HepG2 (cell line): ENCODE data around the gene IFT43. TPM values are rescaled to one million over a fixed set of nuclear protein-coding genes. Genes with fewer than 3 reads are reported as not detected.

Experiments
- AGO1 ChIP-seq: fragments of 200-400 bp; formaldehyde crosslinking; IDR thresholded peaks from 2 replicates; pipeline ENCODE4 v1.6.1; 2017; ENCODE audit warnings: mild to moderate bottlenecking, low read depth, low read length, moderate library complexity; ENCODE audit not compliant: poor library complexity, severe bottlenecking
- CEBPB ChIP-seq: IDR thresholded peaks from 2 replicates; pipeline ENCODE4 v1.6.1; 2011; ENCODE audit warnings: low read depth, low read length, improper control_type of control experiment, borderline replicate concordance
- ETV6 ChIP-seq: sonication (generic); formaldehyde crosslinking; conservative IDR thresholded peaks from 2 replicates; pipeline ENCODE4 v1.4.0; 2020; ENCODE audit warnings: missing genetic modification reagents
- GABPB1 ChIP-seq: IDR thresholded peaks from 2 replicates; pipeline ENCODE4 v1.6.1; 2016; ENCODE audit warnings: mild to moderate bottlenecking, missing genetic modification reagents, moderate library complexity, missing compliant biosample characterization
- NCOA1 ChIP-seq: sonication (generic); formaldehyde crosslinking; IDR thresholded peaks from 2 replicates; pipeline ENCODE4 v1.9.0; 2021; ENCODE audit warnings: missing genetic modification reagents
- NCOR1 ChIP-seq: fragments of 200-600 bp; sonication (generic); IDR thresholded peaks from 2 replicates; pipeline ENCODE4 v1.7.0; 2017; ENCODE audit warnings: antibody characterized with exemption, low read length, borderline replicate concordance
- NFAT5 ChIP-seq: sonication (generic); formaldehyde crosslinking; IDR thresholded peaks from 2 replicates; pipeline ENCODE4 v1.4.0; 2020; ENCODE audit warnings: missing genetic modification reagents
- PTBP1 ChIP-seq: fragments of 200-400 bp; formaldehyde crosslinking; IDR thresholded peaks from 2 replicates; pipeline ENCODE4 v1.6.1; 2018; ENCODE audit warnings: low read length, low read depth; ENCODE audit not compliant: poor library complexity, severe bottlenecking
- SMC3 ChIP-seq: IDR thresholded peaks from 2 replicates; pipeline ENCODE4 v1.6.1; 2011; ENCODE audit warnings: low read length, improper control_type of control experiment
- ZNF12 ChIP-seq: sonication (generic); formaldehyde crosslinking; IDR thresholded peaks from 2 replicates; pipeline ENCODE4 v1.5.0; 2020; ENCODE audit warnings: missing genetic modification reagents
- ZNF124 ChIP-seq: sonication (generic); formaldehyde crosslinking; IDR thresholded peaks from 2 replicates; pipeline ENCODE4 v1.4.0; 2020; ENCODE audit warnings: missing genetic modification reagents
- ZNF337 ChIP-seq: sonication (generic); formaldehyde crosslinking; IDR thresholded peaks from 2 replicates; pipeline ENCODE4 v1.5.1; 2020; ENCODE audit warnings: missing genetic modification reagents, low read depth, mild to moderate bottlenecking, borderline replicate concordance
- ZNF687 ChIP-seq: sonication (generic); formaldehyde crosslinking; IDR thresholded peaks from 2 replicates; pipeline ENCODE4 v1.5.1; 2020; ENCODE audit warnings: mild to moderate bottlenecking, missing genetic modification reagents, moderate library complexity
- polyA plus RNA-seq, 8 experiments: library from polyadenylated mRNA; depleted of rRNA in 3 of 8; stranded (reverse) in 7 of 8; unstranded in 1 of 8; fragments of >200 nt; fragmentation: Illumina TruSeq in 4 of 8; extraction: Trizol in 4 of 8; gene quantifications; 2 replicates each; pipeline versions ENCODE4 v1.2.1 to v1.2.3, GENCODE V29; 2011 to 2016; ENCODE audit warnings: low read depth in 4 of 8, missing spikeins in 1 of 8, mixed read lengths in 1 of 8; ENCODE audit not compliant: insufficient read depth in 1 of 8
- total RNA-seq, 5 experiments: library from RNA; depleted of rRNA; stranded (reverse); fragments of >200 nt; fragmentation: Illumina TruSeq; extraction: Trizol; gene quantifications; 2 replicates each; pipeline ENCODE4 v1.2.3, GENCODE V29; 2016; ENCODE audit warnings: low read depth in 1 of 5
- TF ChIP-seq, protein P1 (sequence below): sonication (generic); formaldehyde crosslinking; IDR thresholded peaks from 2 replicates; pipeline ENCODE4 v1.4.0; 2020; ENCODE audit warnings: missing genetic modification reagents
- TF ChIP-seq, protein P2 (sequence below): sonication (generic); formaldehyde crosslinking; IDR thresholded peaks from 2 replicates; pipeline ENCODE4 v1.4.0; 2020; ENCODE audit warnings: mild to moderate bottlenecking, missing genetic modification reagents

Gene IFT43
- total and polyA plus RNA-seq, 2 of the 13 experiments (the other 11 are each of a cell fraction or from before 2014, with no cell fraction given): 0.15 to 0.55 TPM

- TF ChIP-seq ZNF337 (CRISPR knock-in tag): no peak
- TF ChIP-seq, protein P1, sequence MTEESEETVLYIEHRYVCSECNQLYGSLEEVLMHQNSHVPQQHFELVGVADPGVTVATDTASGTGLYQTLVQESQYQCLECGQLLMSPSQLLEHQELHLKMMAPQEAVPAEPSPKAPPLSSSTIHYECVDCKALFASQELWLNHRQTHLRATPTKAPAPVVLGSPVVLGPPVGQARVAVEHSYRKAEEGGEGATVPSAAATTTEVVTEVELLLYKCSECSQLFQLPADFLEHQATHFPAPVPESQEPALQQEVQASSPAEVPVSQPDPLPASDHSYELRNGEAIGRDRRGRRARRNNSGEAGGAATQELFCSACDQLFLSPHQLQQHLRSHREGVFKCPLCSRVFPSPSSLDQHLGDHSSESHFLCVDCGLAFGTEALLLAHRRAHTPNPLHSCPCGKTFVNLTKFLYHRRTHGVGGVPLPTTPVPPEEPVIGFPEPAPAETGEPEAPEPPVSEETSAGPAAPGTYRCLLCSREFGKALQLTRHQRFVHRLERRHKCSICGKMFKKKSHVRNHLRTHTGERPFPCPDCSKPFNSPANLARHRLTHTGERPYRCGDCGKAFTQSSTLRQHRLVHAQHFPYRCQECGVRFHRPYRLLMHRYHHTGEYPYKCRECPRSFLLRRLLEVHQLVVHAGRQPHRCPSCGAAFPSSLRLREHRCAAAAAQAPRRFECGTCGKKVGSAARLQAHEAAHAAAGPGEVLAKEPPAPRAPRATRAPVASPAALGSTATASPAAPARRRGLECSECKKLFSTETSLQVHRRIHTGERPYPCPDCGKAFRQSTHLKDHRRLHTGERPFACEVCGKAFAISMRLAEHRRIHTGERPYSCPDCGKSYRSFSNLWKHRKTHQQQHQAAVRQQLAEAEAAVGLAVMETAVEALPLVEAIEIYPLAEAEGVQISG (CRISPR knock-in tag): peak; percentile 49; the same call in 1 of the 2 replicates
- TF ChIP-seq NFAT5 (CRISPR knock-in tag): no peak
- TF ChIP-seq GABPB1: peak; percentile 71
- no peak for TF ChIP-seq NCOA1 (CRISPR knock-in tag)
- TF ChIP-seq ZNF12 (CRISPR knock-in tag): peak; percentile 95
- TF ChIP-seq ZNF687 (CRISPR knock-in tag): no peak
- TF ChIP-seq, protein P2, sequence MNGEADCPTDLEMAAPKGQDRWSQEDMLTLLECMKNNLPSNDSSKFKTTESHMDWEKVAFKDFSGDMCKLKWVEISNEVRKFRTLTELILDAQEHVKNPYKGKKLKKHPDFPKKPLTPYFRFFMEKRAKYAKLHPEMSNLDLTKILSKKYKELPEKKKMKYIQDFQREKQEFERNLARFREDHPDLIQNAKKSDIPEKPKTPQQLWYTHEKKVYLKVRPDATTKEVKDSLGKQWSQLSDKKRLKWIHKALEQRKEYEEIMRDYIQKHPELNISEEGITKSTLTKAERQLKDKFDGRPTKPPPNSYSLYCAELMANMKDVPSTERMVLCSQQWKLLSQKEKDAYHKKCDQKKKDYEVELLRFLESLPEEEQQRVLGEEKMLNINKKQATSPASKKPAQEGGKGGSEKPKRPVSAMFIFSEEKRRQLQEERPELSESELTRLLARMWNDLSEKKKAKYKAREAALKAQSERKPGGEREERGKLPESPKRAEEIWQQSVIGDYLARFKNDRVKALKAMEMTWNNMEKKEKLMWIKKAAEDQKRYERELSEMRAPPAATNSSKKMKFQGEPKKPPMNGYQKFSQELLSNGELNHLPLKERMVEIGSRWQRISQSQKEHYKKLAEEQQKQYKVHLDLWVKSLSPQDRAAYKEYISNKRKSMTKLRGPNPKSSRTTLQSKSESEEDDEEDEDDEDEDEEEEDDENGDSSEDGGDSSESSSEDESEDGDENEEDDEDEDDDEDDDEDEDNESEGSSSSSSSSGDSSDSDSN (CRISPR knock-in tag): no peak
- peak; percentile 96 for TF ChIP-seq CEBPB
- peak; percentile 21; the same call in 1 of the 2 replicates for TF ChIP-seq SMC3
- TF ChIP-seq ETV6: peak; percentile 99
- TF ChIP-seq NCOR1: peak; percentile 86; the same call in 1 of the 2 replicates
- no peak for TF ChIP-seq AGO1
- peak; percentile 61; the same call in 1 of the 2 replicates for TF ChIP-seq ZNF124
- TF ChIP-seq PTBP1: no peak
Measured at GRCh38 chr14:75989134-75989533, 3.6 kb downstream of the IFT43 start (continued).
